Keratinocyte (primary cell): ENCODE data around the gene UBE4B. TPM values are rescaled to one million over a fixed set of nuclear protein-coding genes. Genes with fewer than 3 reads are reported as not detected.

ENCODE experiments used
- DNase-seq: peaks from one replicate; pipeline ENCODE4 v3.0.0-alpha.2; 2011; ENCODE audit warnings: low read depth, missing footprints, low spot score
- FAIRE-seq: peaks from 2 replicates; lab custom pipeline; 2011; peaks lifted over from hg19 to GRCh38; lab: Jason Lieb, UNC
- H2AFZ ChIP-seq: 2 replicates; pipeline ENCODE4 v1.6.0; 2012; ENCODE audit warnings: low read length, control low read depth, inconsistent platforms; ENCODE audit not compliant: control insufficient read depth
- H3K27ac ChIP-seq: 2 replicates; pipeline ENCODE4 v1.5.1; 2011; ENCODE audit warnings: low read length; ENCODE audit not compliant: control insufficient read depth, insufficient read depth
- H3K27me3 ChIP-seq: 3 replicates; pipeline ENCODE4 v1.6.0; 2011; ENCODE audit warnings: low read length; ENCODE audit not compliant: control insufficient read depth, insufficient read depth; ENCODE audit errors: extremely low read depth
- H3K36me3 ChIP-seq, 2 experiments: 2 replicates in 1 of 2; 3 replicates in 1 of 2; pipeline ENCODE4 v1.5.1; 2011; ENCODE audit warnings: low read length in 2 of 2, mild to moderate bottlenecking in 1 of 2; ENCODE audit not compliant: control insufficient read depth in 2 of 2, insufficient read depth in 2 of 2; ENCODE audit errors: extremely low read depth in 1 of 2
- H3K4me1 ChIP-seq: 3 replicates; pipeline ENCODE4 v1.5.1; 2011; ENCODE audit warnings: low read length; ENCODE audit not compliant: control insufficient read depth, insufficient read depth; ENCODE audit errors: extremely low read depth
- H3K4me2 ChIP-seq: 3 replicates; pipeline ENCODE4 v1.6.0; 2011; ENCODE audit warnings: low read depth, low read length; ENCODE audit not compliant: control insufficient read depth, insufficient read depth; ENCODE audit errors: extremely low read depth
- H3K4me3 ChIP-seq, 3 experiments: fragments of 200-600 bp in 1 of 3; sonication (generic) in 1 of 3; 2 replicates in 2 of 3; 3 replicates in 1 of 3; pipeline ENCODE4 v1.5.1; 2011 to 2016; ENCODE audit warnings: low read length in 3 of 3, mild to moderate bottlenecking in 3 of 3, control low read depth in 2 of 3, inconsistent platforms in 1 of 3, low read depth in 1 of 3, mixed read lengths in 1 of 3, mixed run types in 1 of 3, moderate library complexity in 1 of 3; ENCODE audit not compliant: control insufficient read depth in 2 of 3, insufficient read depth in 2 of 3; ENCODE audit errors: extremely low read depth in 1 of 3
- H3K79me2 ChIP-seq: 2 replicates; pipeline ENCODE4 v1.6.0; 2012; ENCODE audit warnings: low read length; ENCODE audit not compliant: control insufficient read depth, insufficient read depth
- H3K9ac ChIP-seq: 3 replicates; pipeline ENCODE4 v1.6.0; 2011; ENCODE audit warnings: low read length; ENCODE audit not compliant: control insufficient read depth, insufficient read depth; ENCODE audit errors: extremely low read depth
- H3K9me1 ChIP-seq: 3 replicates; pipeline ENCODE4 v1.6.0; 2011; ENCODE audit warnings: low read length; ENCODE audit not compliant: control insufficient read depth, insufficient read depth; ENCODE audit errors: extremely low read depth
- H3K9me3 ChIP-seq: 2 replicates; pipeline ENCODE4 v1.5.1; 2012; ENCODE audit warnings: low read depth, low read length; ENCODE audit not compliant: control insufficient read depth
- H4K20me1 ChIP-seq: 3 replicates; pipeline ENCODE4 v1.6.0; 2011; ENCODE audit warnings: low read length; ENCODE audit not compliant: control insufficient read depth, insufficient read depth; ENCODE audit errors: extremely low read depth
- CTCF ChIP-seq, 3 experiments: IDR thresholded peaks in 1 of 3; conservative IDR thresholded peaks in 1 of 3; optimal IDR thresholded peaks in 1 of 3; 2 replicates in 2 of 3; 3 replicates in 1 of 3; pipeline versions ENCODE3 to v1.5.1; 2011; ENCODE audit warnings: low read length in 3 of 3, mild to moderate bottlenecking in 3 of 3, moderate library complexity in 2 of 3, control low read depth in 1 of 3, inconsistent platforms in 1 of 3; ENCODE audit not compliant: insufficient read depth in 2 of 3; ENCODE audit errors: extremely low read depth in 1 of 3
- EZH2 ChIP-seq: IDR thresholded peaks from one replicate; pipeline ENCODE4 v1.6.1; 2012; ENCODE audit warnings: inconsistent platforms, mild to moderate bottlenecking, low read length, moderate library complexity
- dilution Hi-C: fragments of 300-500 bp; cut with MboI; formaldehyde crosslinking; loops from one replicate; pipeline ENCODE4 v1.7.0; 2020; ENCODE audit warnings: low sequenced_read_pairs; ENCODE audit not compliant: extremely low pct_ligation_motif_present
- polyA plus RNA-seq, 5 experiments: library from polyadenylated mRNA; depleted of rRNA in 3 of 5; stranded (reverse) in 3 of 5; stranded (forward) in 1 of 5; unstranded in 1 of 5; fragments of >200 nt; gene quantifications; 1 replicate in 1 of 5; 2 replicates in 3 of 5; 3 replicates in 1 of 5; pipeline versions ENCODE4 v1.2.1 to v1.2.3, GENCODE V29; 2011 to 2012; ENCODE audit warnings: missing spikeins in 2 of 5, low read depth in 1 of 5, low replicate concordance in 1 of 5

The UBE4B gene
- polyA plus RNA-seq, 1 donor (not counting 4 experiments of a cell fraction or from before 2014, with no cell fraction given), result 14.3 TPM

- H3K36me3 ChIP-seq, result no peaks in the 10 kb centered on the region
- no peak overlapping the region for H3K9ac ChIP-seq
- no peaks in the 10 kb centered on the region for H3K79me2 ChIP-seq
- no peak overlapping the region for H3K4me3 ChIP-seq
- H3K9me3 ChIP-seq, result no peaks in the 10 kb centered on the region
- no peak overlapping the region for H3K27ac ChIP-seq
- peaks cover 4% of the 10 kb centered on the region for H3K9me1 ChIP-seq
- H4K20me1 ChIP-seq, result no peaks in the 10 kb centered on the region
- H2AFZ ChIP-seq, result no peak overlapping the region
- TF ChIP-seq EZH2 (no peak), CTCF (optimal IDR thresholded peaks at IDR 0.05 in 1 of 3, IDR thresholded peaks at IDR 0.05 in 1 of 3, conservative IDR thresholded peaks at IDR 0.05 in 1 of 3; ENCODE audit: extremely low read depth in 1 of 3, insufficient read depth in 2 of 3, low read length in 3 of 3) (no peak)
- DNase-seq, result no peak
- dilution Hi-C loops, result loop anchor here (10.0 kb wide), 1 partner anchor 58 kb away; no protein-coding TSS in a partner anchor
- no peak for FAIRE-seq
- peaks cover 4% of the 10 kb centered on the region for H3K4me1 ChIP-seq
- no peaks in the 10 kb centered on the region for H3K27me3 ChIP-seq
- H3K4me2 ChIP-seq, result no peak overlapping the region
These were observed 10.1 kb upstream of the UBE4B start for GRCh38 chr1:10022656-10023055.

- Histone ChIP-seq H3K9ac (no peak overlapping the region), H2AFZ (no peak overlapping the region), H3K9me1 (no peaks in the 10 kb centered on the region), H3K79me2 (no peaks in the 10 kb centered on the region), H3K4me1 (no peaks in the 10 kb centered on the region), H3K4me2 (no peak overlapping the region), H3K36me3 (no peaks in the 10 kb centered on the region), H3K4me3 (no peak overlapping the region), H3K27ac (no peak overlapping the region), H4K20me1 (no peaks in the 10 kb centered on the region), H3K9me3 (no peaks in the 10 kb centered on the region), H3K27me3 (no peaks in the 10 kb centered on the region)
- dilution Hi-C loops, result loop anchor here (10.0 kb wide), 1 partner anchor 61 kb away; no protein-coding TSS in a partner anchor
- FAIRE-seq (no peak), DNase-seq (no peak)
- no peak for TF ChIP-seq EZH2
- TF ChIP-seq CTCF (optimal IDR thresholded peaks at IDR 0.05 in 1 of 3, IDR thresholded peaks at IDR 0.05 in 1 of 3, conservative IDR thresholded peaks at IDR 0.05 in 1 of 3; ENCODE audit: extremely low read depth in 1 of 3, insufficient read depth in 2 of 3, low read length in 3 of 3), result no peak
These were observed 7.4 kb upstream of the UBE4B start for GRCh38 chr1:10025354-10025753.
